Glomerular visceral epithelial cell (primary cell): Measurements from ENCODE around the gene ZSWIM4.

ENCODE experiments used
- DNase-seq: peaks from one replicate; pipeline ENCODE4 v3.0.0-alpha.2; 2016; ENCODE audit errors: extremely low spot score

ZSWIM4 gene

GRCh38 chr19:13834244-13835069, 39.2 kb downstream of the ZSWIM4 start:
- peak; percentile 62 for DNase-seq

DNA sequence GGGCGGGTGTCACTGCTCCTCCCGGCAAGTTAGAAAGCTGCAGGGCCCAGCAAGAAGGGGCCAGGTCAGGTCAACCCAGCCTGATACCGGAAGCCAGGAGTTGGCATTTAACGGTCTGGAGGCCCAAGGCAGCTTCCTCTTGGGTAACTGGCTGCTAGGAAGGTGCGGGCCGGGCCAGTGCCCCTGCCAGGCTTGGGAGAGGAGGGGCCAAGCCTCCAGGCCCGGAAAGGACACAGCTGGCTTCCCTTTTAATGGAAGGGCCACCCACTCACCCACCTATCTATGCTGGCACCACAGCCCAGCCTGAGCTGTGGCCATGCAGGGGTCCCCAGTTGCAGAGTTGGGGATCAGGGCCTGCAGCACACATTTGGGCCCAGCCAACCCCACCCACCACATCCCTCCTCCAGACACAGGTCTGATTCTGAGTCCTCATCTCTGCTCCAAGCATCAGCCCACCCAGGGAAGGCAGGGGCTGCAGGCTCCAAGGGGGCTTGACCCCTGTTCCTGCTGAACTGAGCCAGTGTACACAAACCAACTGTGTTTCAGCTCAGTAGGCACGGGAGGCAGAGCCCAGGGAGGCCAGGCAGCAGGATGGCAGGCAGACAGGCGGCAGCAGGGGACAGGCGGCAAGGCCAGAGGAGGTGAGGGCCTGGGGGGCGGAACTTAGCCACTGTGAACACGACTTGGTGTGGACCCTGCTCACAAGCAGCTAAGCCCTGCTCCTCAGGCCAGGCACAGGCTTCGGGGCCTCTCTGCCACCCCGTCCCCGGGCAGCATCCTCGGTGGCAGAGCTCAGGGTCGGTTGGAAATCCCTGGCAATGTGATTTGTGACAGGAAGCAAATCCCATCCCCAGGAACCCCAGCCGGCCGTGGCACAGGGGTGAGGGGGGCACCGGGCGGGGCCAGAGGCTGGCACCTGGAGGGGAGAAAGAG, 40.8 kb downstream of the ZSWIM4 start:
- DNase-seq: no peak

DNA sequence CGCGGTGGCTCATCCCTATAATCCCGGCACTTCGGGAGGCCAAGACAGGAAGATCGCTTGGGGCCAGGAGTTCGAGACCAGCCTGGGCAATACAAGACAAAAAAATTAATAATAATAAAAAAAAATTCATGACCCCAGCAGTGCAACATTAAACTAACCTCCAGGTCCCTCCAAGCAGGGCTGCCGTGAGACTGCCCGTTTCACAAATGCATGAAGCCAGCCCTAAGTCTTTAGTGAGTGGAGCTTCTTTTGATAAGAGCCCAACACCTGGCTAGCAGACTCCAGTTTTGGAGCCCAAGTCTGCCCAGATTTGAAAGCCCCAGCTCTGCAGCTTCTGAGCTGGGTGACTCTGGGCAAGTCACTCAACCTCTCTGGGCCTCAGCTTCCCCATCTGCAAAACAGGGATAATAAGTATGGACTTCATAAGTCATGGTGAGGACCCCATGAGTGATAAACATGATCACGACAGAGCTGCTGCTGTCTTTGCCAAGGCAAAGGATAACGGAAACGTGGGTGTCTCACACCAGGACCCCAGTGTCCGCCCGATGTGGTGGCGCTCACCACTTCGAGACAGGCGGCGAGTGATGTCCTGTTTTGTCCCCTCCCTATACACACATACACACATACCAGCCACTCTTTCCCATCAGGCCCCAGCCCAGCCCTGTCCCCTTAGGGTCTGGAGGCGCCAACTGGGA, 43.3 kb downstream of the ZSWIM4 start:
- no peak for DNase-seq

GRCh38 chr19:13839130-13839937, 44.1 kb downstream of the ZSWIM4 start:
- peak; percentile 91 for DNase-seq

DNA sequence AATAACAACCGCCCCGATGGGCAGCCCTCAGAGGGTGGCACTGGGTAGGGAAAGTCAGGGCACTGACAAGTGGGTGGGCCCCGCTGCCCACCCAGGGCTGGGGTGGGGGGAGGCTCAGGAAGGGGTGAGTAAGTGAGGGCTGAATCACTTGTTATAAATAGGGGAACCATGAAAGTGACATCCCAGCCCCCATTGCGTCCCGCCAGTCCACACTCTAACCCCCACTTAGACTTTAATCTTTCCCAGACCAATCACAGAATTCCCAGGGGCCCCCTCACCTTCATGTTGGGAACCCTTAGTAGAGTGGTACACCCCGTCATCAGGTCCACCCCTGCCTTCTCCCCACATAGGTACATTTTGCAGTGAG, 44.7 kb downstream of the ZSWIM4 start:
- no peak for DNase-seq

- DNase-seq: peak; percentile 87
These were observed 45.3 kb downstream of the ZSWIM4 start for GRCh38 chr19:13840305-13841085.

- peak; percentile 65 for DNase-seq
These were observed 46.1 kb downstream of the ZSWIM4 start for GRCh38 chr19:13841086-13841961.

DNA sequence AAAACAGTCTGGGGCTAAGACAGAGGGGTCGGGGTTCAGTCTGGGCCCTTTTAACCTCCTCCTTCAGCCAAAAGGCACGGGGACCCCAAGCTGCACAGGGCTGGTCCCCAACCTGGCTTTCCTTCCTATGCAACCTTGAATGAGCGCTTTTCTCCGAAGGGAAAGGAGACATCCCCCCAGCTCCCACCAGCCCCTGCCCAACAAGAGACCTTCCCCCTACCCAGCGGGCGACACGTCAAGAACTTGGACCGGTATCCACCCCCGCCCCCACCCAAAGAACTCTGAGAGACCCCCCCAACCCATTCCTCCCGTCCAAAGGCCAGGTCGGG, 46.7 kb downstream of the ZSWIM4 start:
- DNase-seq: no peak

DNA sequence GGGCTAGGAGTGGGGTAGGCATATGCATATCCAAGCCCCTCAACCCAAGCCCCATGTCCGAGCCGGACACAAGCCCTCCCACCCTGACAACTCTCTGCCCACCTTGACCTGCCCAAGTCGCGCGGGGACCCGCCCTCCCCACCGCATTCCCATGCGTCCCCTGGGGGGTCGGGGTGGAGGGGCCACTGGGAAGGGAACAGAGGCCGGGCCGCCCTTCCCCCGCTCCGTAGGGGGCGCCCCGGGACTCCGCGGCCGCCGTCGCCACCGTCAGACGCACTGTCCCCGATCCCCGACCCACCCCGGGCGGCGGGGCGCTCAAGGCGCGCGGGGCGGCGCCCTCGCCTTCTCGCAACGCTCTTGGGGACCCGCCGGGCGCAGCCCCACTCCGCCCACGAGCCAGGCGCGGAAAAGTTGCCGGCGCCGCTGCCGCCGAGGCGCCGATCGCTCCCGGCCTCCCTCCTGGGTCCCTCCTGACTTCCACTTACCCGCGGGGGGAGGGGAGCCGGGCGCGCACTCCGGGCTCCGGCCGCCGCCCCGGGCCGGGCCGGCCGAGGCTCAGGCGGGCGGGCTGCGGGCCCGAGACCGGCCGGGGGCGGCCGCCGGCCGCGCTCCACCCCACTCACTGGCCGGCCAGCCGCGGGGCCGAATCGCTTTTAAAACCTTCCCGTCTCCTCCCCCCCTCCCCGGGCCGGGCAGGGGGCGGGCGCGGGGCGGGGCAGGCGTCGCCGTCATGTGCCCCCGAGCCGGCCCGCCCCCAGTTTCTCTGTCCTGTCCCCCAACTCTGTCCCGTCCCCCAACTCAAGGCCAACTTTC, 47.3 kb downstream of the ZSWIM4 start:
- DNase-seq: peak; percentile 89

DNA sequence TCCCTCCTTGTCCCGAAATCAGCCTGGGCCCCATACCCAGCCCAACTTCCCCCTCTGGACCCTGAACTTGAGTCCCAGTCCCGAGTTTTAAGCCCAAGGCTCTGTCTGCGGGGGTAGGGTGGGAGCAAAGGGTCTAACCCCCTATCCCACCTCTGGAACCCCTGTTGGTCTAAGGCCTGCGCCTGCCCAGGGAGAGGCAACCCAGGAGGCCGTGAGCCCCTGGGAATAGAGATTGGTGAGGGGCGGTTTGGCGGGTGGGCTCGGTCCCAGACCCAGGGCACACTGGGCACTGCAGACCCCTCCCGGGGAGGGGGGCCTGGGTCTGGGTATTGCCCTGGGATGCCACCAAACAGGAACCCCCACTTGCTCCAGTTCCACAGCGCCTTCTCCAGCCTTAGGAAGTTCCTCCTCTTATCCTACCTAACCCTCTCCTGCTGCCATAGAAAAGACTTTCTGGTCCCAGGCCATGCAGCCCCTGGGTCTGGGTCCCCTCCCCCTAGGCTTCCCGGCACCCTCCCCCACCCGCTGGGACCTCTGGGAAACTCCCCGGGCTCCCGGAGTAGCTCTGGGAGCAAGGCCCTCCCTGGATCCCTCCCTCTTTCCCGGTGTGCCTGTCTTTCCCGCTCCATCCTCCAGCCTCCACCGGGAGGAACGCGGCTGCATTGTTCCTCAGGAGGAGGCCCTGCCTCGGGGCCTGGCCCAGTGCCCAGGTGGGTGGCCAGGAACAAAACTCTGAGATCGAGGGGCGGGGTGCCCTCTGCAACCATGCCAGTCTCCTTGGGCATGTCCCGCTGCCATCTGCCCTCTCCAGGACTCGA, 48.1 kb downstream of the ZSWIM4 start:
- peak; percentile 86 for DNase-seq

GRCh38 chr19:13844130-13844631, 48.9 kb downstream of the ZSWIM4 start:
- no peak for DNase-seq

- peak; percentile 99 for DNase-seq
These were observed 51.5 kb downstream of the ZSWIM4 start for GRCh38 chr19:13846557-13847406.

DNA sequence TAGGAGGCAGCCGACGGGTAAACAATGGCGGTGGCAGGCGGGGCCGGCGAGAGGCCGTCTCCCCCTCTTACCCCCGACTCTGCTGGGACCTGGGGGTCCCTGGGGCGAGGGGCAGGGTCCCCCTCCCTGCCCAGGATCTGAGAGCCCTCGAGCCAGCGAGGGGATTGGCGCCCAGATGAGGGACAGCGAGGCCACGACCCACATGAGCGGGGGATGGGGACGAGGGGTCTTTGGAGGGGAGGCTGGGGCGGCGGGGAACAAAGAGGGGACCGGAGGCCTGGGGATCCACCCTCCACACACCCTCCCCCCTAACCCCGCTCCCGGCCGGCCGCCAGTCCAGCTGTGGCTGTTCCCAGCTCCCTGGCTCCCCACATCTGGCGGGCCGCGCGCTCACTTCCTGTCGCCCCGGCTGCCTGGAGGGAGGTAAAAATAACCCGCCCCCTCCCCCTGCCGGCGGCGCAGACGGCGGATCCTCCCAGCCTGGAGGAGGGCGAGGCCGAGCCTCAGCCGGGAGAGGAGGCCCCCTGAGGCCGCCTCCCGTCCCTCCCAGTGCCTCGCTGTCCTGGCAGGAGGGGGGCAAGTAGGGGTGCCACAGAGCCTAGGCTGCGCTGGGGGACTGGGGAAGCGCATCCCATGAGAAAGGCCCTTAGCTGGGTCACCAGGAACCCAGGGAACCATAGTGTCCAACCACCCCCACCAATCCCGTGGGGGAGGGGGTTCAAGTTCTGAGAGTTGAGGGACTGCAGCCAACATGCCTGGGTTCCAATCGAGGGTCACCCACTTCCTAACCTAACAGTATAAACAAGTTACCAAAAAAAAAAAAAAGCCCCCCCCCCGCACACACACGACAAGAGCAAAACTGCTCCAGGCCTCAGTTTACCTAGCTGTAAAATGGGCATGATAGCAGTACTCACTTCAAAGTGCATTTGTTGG, 52.4 kb downstream of the ZSWIM4 start:
- DNase-seq: peak; percentile 96

DNA sequence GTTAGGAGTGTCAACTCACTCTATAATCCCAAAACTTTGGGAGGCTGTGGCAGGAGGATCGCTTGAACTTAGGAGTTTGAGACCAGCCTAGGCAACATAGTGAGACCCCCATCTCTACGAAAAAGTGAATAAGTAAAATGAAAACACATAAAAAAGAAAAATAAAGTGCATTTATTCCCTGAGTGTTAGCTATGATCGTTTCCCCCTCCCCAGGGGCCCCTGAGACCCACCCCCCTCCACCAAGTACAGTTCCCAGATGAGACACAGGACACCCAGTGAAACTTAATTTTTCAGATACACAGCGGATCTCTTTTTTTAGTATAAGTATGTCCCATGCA, 53.1 kb downstream of the ZSWIM4 start:
- no peak for DNase-seq

DNA sequence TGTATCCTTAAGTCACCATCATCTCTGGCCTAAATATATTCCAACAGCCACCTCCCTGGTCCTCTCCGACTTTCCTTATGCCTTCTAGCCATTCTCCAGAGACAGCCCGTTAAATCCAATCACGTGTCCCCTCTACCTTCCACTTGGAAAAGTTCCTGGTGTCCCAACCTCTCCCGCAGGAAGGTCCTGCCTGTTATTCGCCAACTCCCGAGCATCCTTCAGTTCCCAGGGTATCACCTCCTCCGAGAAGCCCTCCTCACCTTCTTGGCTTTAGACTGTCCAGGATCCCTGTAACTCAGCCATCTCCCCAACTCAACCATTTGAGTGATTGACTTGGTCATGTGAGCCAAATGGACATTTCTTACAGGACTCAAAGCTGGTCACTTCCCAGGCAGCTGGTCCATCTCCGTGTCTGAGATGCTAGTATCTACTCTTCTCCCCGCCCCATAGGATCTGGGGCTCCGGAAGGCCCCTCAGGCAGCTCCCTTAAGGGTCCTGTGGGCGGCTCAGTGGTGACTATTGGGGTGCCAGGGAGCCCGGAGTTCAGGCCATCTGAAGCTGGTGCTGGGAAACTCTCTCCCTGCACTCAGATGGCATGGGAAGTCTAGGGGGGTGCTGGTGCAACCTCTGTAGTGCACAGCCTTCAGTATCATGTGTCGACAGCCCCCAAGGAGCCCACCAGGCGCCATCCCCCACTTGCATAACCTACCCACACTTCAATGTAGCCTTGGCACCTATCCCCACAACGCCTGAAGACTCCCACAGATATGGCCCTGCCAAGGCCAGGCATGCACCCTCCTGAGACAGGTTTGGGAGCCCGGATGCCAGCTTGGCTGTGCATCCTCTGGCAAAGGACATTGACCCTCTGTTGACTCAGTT, 53.8 kb downstream of the ZSWIM4 start:
- no peak for DNase-seq
